ENCODE measurements around the gene TMC1.
"Not testable (repeated sequence)": the region's sequence is repeated elsewhere in the genome, so short reads cannot be mapped to it uniquely, and the experiment has no call there.

The TMC1 gene

DNA sequence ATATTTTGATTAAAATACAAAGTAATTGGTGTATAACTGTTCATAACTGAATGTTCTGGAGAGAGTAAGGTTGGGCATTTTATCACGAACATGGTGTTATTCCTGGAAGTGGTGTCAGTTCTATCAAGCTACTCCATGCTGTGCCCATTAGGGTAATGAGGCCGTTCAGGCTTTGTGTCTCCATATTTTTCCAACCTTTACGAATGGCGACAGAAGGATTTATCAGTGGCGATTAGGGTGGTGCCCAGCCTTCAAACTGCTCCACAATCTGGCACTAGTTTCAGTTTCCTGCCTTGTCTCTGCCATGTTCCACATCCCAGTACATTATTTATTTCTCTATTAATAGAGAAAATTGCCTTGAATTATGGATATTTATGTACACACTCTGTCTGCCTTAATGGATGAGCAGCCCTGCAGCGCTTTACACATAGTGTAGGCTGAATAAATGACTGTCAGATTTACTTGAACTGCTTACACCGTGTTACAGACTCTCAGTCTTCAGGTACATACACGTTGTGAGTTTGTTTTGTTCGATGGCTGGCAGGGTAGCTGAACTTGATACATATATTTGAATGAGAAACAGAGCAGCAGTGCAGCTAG lies 23.9 kb upstream of the TMC1 start:
- no peak for DNase-seq
- peaks cover 0 to 4% of the 10 kb centered on the region in 2 donors for H3K9me3 Mint-ChIP-seq
- no peak overlapping the region for H3K4me3 Mint-ChIP-seq
- no peaks in the 10 kb centered on the region for H3K4me1 Mint-ChIP-seq
- no peak overlapping the region for H3K27ac Mint-ChIP-seq
- peaks cover 8% of the 10 kb centered on the region for H3K27me3 Mint-ChIP-seq
- no peak for ATAC-seq

DNA sequence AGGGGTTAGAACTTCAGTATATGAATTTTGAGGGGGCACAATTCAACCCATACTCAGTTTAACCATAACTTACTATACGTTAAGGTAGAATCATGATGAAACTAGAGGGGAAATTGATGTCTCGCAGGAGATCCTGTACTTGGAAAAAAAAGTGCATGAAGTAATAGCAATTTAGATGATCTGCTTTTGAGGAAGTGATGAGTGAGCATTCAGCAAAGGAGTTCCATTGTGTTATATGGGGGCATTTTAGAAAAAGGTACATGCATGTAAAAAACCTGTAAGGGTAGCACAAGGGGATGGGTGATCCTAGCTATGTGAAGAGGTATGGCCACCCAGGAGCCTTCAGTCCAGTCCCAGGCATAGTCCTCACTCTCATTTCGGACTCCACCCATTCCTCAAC lies 14.8 kb upstream of the TMC1 start:
- DNase-seq (no peak), ATAC-seq (no peak)
- Mint-ChIP-seq H3K9me3 (peaks cover 0 to 1% of the 10 kb centered on the region in 2 donors), H3K27me3 (no peaks in the 10 kb centered on the region), H3K4me1 (peaks cover 13% of the 10 kb centered on the region), H3K4me3 (no peak overlapping the region), H3K27ac (no peak overlapping the region)

DNA sequence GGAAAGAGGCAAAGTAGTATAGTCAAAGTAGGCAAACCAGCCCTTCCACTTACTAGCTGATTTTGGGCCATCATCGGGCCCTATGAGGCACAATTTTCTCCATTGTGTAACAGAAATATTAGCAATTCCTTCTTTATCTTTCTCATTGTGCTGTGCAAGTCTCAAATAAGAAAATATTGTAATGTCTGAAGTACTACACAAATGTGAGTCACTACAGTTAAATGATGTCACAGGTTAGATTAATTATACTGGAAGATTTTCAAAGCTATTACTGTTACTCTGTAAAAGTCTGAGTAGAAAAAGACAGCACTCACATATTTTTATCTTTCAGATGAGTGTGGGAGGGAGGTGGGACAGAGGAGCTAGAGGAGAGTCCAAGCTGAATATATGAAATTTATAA lies 12.4 kb upstream of the TMC1 start:
- Mint-ChIP-seq H3K9me3 (peaks cover 0 to 4% of the 10 kb centered on the region in 2 donors), H3K27me3 (no peaks in the 10 kb centered on the region), H3K4me3 (peak overlapping the region in 1 of 2 donors; percentile 50), H3K4me1 (peaks cover 13% of the 10 kb centered on the region), H3K27ac (peak overlapping the region in 1 of 2 donors; percentile 69)
- ATAC-seq (no peak), DNase-seq (no peak)

DNA sequence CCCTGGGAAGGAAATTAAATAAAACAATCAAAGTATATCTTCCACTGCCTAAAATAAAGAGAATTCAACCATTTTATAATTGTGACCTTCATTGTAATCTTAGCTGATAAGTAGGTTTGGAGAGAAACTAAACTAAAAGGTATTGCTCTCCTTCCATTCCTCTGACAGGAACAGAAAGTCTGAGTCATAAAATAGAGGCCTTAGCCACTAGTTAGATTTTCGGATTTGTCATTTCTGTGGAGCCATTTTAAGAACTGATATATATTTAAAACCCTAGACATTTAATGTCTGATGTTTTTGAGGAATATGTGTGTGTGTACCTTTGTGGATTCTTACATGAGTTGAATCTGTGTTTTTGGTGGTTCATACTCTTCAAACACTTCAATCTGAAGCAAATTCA lies 11.8 kb upstream of the TMC1 start:
- H3K4me3 Mint-ChIP-seq, result peak overlapping the region; percentile 50 to 58
- peaks cover 13% of the 10 kb centered on the region for H3K4me1 Mint-ChIP-seq
- peaks cover 0 to 4% of the 10 kb centered on the region in 2 donors for H3K9me3 Mint-ChIP-seq
- peak overlapping the region; percentile 80 to 92 for H3K27ac Mint-ChIP-seq
- H3K27me3 Mint-ChIP-seq, result no peaks in the 10 kb centered on the region
- no peak for DNase-seq
- peak; percentile 70 for ATAC-seq

DNA sequence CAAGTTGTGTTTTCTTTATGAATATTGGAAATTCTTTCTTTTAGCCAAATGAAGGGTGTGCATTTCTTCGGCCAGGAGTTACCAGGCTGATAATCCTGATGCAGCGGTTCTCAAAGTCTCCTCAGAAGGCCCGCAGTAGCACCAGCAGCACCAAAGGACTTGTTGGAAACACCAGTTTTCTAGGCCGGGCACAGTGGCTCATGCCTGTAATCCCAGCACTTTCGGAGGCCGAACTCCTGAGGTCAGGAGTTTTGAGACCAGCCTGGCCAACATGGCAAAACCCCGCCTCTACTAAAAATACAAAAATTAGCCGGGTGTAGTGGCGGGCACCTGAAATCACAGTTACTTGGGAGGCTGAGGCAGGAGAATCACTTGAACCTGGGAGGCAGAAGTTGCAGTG lies 397 bp upstream of the TMC1 start:
- not testable (repeated sequence) for ATAC-seq

DNA sequence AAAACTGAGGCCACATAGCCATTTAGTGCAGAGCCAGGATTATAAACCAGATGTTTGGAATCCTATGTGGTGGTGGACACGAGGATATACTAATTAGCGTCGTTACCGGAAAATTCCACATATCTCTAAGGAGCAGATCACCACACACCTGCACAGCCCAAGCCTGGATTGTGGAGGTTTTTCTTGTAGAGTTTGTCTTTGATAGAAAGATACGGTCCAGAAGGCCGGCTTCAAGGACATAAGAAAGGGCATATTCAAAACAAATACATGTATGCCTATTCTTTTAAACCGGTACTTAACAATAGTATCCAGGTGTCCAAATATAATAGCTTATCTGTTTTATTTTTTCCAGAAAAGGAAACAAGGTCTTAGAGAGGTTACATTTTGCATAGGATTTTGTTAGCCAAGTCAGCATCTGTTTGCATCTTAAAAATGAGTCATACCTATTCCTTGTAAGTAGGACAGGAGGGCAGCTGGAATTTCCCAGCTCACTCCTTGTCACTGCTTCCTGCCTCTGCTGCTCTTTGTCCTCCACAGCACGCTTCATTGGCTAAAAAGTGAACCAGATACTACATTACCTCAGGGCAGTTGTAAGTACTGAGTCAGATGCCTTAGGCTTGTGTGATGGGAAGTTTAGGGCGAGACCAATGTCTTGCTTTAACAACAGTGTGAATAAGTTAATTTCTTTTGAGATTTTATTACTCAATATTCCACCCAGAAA lies 3.6 kb downstream of the TMC1 start:
- no peak overlapping the region for H3K4me3 Mint-ChIP-seq
- no peaks in the 10 kb centered on the region for H3K9me3 Mint-ChIP-seq
- no peaks in the 10 kb centered on the region for H3K27me3 Mint-ChIP-seq
- DNase-seq (peak in 1 of 2 donors; percentile 16), ATAC-seq (no peak)
- H3K27ac Mint-ChIP-seq, result no peak overlapping the region
- H3K4me1 Mint-ChIP-seq, result peaks cover 49% of the 10 kb centered on the region

More for the DNA sequence above, 397 bp upstream of the TMC1 start:
- H3K4me1 Mint-ChIP-seq, result peaks cover 17% of the 10 kb centered on the region
- not testable (repeated sequence) for H3K4me3 Mint-ChIP-seq, H3K9me3 Mint-ChIP-seq, DNase-seq, H3K27ac Mint-ChIP-seq, H3K27me3 Mint-ChIP-seq

DNA sequence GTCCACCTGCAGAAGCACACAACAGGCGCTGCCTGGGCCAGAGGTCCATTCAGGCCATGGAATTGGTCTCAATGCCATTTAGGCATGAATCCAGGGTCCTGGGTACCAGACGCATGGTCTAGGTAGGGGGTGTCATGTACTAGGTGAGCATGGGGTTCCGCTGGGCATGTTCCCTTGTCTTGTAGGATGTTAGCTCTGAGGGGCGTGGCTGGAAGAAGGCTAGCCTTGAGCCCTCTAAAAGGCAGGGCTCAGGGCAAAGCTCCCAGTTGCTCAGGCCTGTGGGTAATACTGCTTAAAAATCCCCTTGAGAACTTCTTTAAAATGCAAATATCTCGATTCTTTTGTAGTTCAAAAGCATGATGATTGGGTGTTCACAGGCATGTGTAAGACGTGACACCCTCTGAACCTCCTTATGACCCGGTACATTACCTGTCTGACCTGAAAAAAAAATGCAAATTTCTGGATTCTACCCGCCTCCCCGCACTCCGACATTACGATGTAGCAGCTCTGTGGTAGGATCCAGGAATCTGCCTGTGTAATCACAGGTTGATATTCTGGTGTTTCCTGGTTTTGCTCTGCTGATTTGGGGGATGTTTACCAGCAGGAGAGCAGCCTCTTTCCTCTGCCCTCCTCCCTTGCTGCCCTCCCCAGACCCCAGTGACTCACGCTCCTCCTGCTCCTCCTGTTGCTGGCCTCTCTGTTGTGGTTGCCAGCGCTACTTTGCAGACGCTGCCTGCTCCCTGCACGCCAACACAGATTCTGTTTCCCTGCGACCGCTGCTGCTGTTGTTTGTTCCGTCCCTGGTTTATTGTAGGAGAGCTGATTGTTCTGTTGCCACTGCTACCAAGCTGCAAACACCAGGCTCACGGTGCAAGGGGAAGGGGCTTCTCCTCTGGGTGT lies 5.7 kb downstream of the TMC1 start:
- peak overlapping the region; percentile 91 to 96 for H3K27ac Mint-ChIP-seq
- no peaks in the 10 kb centered on the region for H3K9me3 Mint-ChIP-seq
- H3K4me1 Mint-ChIP-seq, result peaks cover 51% of the 10 kb centered on the region
- peak; percentile 93 for ATAC-seq
- no peaks in the 10 kb centered on the region for H3K27me3 Mint-ChIP-seq
- DNase-seq, result peak; percentile 75 to 79
- H3K4me3 Mint-ChIP-seq, result peak overlapping the region; percentile 74 to 83

DNA sequence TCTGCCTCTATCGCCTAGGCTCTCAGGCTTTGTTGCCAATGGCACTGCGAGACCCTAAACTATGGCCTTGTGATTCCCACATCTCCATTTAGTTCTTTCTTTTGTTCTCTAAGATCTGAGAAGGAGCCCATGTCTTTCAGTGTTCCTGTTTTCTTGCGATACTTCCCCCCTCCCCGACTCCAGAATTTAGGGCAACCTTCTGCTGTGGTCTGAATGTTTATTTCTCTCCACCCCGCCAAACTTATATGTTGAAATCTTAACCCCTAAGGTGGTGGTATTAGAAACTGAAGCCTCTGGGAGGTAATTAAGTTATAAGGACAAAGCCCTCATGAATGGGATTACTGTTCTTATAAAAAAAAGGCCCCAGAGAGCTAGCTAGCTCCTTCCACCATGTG lies 6.4 kb downstream of the TMC1 start:
- H3K9me3 Mint-ChIP-seq, result no peaks in the 10 kb centered on the region
- H3K27me3 Mint-ChIP-seq, result no peaks in the 10 kb centered on the region
- ATAC-seq (no peak), DNase-seq (no peak)
- peak overlapping the region; percentile 74 to 83 for H3K4me3 Mint-ChIP-seq
- peak overlapping the region; percentile 91 to 96 for H3K27ac Mint-ChIP-seq
- peaks cover 51% of the 10 kb centered on the region for H3K4me1 Mint-ChIP-seq

DNA sequence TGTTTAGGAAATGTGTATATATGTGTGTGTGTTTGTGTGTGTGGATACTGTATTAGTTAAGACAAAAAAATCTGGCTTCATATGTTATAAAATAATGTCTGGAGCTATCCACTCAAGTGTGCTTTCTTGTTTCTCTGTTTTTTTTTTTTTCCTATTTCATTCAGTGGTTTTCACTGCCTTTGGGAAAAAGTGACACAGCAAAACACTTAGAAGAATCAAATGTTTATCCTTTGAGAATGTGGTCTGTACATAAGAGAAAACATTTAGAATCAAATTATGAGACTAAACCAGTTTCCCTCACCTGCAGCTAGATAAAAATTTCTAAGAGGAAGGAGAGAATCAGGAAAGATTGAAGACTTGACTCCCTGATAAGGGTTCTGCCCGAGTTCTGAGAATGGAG lies 8.1 kb downstream of the TMC1 start:
- Mint-ChIP-seq H3K9me3 (no peaks in the 10 kb centered on the region), H3K27ac (no peak overlapping the region), H3K27me3 (no peaks in the 10 kb centered on the region), H3K4me3 (no peak overlapping the region), H3K4me1 (peaks cover 49% of the 10 kb centered on the region)
- no peak for DNase-seq
- ATAC-seq, result no peak

DNA sequence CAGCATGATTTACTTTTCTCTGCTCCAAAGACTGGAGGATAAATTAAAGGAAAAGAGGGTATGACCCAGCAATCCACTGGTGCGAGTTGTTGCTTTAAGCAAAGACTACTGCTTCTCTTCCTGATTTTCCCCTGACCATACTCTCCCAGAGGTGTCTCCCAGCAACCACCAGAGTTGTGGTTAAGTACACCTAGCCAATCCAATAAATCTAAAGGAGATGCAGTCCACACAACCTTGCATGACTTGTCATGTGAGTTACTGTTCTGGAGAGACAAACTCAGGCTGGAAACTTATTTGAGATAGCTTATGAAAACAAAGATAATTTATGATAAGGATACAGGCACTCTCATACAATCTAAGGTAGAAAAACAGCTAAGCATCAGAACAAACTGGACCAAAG lies 11.9 kb downstream of the TMC1 start:
- no peak for DNase-seq
- Mint-ChIP-seq H3K9me3 (peaks cover 4 to 7% of the 10 kb centered on the region in 2 donors), H3K4me3 (no peak overlapping the region), H3K27me3 (no peaks in the 10 kb centered on the region), H3K27ac (no peak overlapping the region), H3K4me1 (peaks cover 11% of the 10 kb centered on the region)
- no peak for ATAC-seq

DNA sequence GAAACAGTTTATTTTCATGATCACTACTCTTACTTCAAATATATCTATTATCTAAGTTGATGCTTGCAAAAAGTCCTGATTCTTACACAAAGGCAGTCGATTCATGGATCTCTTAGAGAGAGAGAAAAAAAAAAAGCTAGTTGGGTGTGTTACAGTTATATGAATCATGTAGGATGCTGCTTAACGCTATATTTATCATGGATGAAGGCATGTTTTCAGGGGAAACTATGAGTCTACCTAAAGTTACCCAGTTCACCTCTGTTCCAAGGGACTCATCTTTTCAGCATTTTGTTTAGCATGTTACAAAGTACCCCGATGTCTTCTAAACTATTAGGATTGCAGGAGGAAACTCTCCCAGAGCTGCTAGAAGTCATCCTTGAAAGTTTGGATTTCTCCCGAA lies 13.5 kb downstream of the TMC1 start:
- H3K9me3 Mint-ChIP-seq, result peaks cover 7 to 12% of the 10 kb centered on the region in 2 donors
- no peak overlapping the region for H3K27ac Mint-ChIP-seq
- no peaks in the 10 kb centered on the region for H3K27me3 Mint-ChIP-seq
- no peak overlapping the region for H3K4me3 Mint-ChIP-seq
- ATAC-seq, result no peak
- peaks cover 2% of the 10 kb centered on the region for H3K4me1 Mint-ChIP-seq
- DNase-seq, result no peak

DNA sequence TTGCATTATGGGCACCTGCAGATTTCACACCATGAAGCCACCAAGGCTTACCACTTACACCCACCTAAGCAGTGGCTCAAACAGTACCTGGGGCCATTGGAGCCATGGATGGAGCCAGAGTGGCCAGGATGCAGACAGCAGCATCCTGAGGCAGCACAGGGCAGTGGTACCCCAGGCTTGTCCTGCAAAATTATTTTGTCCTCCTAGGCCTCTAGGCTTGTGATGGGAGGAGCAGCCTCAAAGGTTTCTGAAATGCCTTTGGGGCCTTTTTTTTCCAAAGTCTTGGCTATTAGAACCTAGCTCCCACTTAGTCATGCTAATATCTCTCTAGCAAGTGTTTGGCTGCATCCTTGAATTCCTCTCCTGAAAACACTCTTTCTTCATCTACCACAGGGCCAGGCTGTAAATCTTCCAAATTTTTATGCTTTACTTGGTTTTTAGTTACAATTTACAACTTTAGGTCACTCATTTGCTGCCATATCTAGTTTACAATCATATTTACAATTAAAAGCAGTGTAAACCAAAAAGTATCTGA lies 15.7 kb downstream of the TMC1 start:
- no peak overlapping the region for H3K27ac Mint-ChIP-seq

DNA sequence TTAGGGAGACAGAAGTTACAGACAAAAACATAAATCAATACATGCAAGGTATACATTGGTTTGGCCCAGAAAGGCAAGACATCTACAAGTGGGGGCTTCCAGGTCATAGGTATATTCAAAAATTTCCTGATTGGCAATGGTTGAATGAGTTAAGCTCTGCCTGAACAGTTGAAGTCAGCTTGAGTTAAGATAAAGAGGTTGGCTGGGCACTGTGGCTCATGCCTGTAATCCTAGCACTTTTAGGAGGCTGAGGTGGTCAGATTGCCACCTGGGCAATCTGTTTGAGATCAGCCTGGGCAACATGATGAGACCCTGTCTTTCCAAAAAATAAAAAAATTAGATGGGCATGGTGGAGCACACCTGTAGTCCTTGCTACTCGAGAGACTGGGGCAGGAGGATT lies 16.3 kb downstream of the TMC1 start:
- no peaks in the 10 kb centered on the region for H3K27me3 Mint-ChIP-seq
- no peak overlapping the region for H3K4me3 Mint-ChIP-seq
- no peak overlapping the region for H3K27ac Mint-ChIP-seq
- H3K4me1 Mint-ChIP-seq, result peaks cover 23% of the 10 kb centered on the region
- DNase-seq (no peak), ATAC-seq (no peak)
- H3K9me3 Mint-ChIP-seq, result peaks cover 7 to 12% of the 10 kb centered on the region in 2 donors

More for the DNA sequence above, 15.7 kb downstream of the TMC1 start:
- Mint-ChIP-seq H3K9me3 (peaks cover 7 to 12% of the 10 kb centered on the region in 2 donors), H3K4me1 (peaks cover 19% of the 10 kb centered on the region), H3K27me3 (no peaks in the 10 kb centered on the region), H3K4me3 (no peak overlapping the region)
- ATAC-seq (no peak), DNase-seq (no peak)

DNA sequence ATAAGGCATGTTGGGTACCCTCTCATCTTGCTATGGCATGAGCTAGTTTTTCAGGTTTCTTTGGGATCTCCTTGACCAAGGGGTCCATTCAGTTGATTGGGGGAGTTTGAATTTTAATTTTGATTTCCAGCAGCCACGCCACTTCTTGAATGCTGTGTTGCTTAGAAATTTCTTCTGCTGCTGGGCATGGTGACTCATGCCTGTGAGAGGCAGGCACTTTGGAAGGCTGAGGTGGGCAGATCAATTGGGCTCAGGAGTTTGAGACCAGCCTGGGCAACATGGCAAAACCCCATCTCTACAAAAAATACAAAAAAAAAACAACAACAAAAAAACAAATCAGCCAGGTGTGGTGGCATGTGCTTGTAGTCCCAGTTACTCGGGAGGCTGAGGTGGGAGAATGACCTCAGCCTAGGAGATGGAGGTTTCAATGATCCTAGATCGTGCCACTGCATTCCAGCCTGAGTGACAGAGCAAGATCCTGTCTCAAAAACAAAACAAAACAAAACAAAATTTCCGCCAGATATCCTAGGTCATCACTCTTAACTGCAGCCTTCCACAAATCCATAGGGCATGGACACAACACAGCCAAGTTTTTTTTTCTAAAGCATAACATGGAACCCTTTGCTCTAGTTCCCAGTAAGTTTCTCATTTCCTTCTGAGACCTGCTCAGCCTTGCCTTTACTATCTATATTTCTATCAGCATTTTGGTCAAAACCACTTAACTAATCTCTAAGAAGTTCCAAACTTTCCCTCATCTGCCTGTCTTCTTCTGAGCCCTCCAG lies 17.7 kb downstream of the TMC1 start:
- H3K4me1 Mint-ChIP-seq, result peaks cover 29% of the 10 kb centered on the region
- DNase-seq, result no peak
- ATAC-seq, result no peak
- peaks cover 7 to 12% of the 10 kb centered on the region in 2 donors for H3K9me3 Mint-ChIP-seq
- H3K4me3 Mint-ChIP-seq, result no peak overlapping the region
- no peaks in the 10 kb centered on the region for H3K27me3 Mint-ChIP-seq
- no peak overlapping the region for H3K27ac Mint-ChIP-seq

DNA sequence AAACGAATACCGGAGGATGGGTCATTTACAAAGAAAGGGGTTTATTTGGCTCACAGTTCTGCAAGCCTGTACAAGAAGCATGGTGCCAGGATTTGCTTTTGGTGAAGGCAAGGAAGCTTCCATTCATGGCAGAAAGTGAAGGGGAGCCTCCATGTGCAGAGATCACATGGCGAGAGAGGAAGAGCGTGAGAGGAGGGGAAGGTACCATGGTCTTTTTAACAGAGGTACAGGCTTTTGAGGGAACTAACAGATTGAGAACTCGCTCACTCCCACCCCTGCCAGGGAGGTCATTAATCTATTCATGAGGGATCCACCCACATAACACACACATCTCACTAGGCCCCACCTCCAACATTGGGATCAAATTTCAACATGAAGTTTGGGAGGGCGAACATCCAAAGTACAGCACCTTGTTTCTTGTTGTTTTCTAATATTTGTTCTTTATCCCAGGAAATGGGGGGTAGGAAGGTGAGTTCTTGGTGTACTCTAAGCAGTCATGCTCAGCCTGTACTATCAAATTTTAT lies 18.5 kb downstream of the TMC1 start:
- ATAC-seq (no peak), DNase-seq (no peak)
- Mint-ChIP-seq H3K4me1 (peaks cover 29% of the 10 kb centered on the region), H3K27me3 (no peaks in the 10 kb centered on the region), H3K9me3 (peaks cover 7 to 12% of the 10 kb centered on the region in 2 donors), H3K4me3 (no peak overlapping the region), H3K27ac (no peak overlapping the region)

Data from stimulated activated naive CD8-positive, alpha-beta T cell treated with anti-CD3 and anti-CD28 coated beads, Interleukin-15, amount 100 ng/mL, for 72 hours (primary cell).